Measurements from ENCODE around the gene SLC2A1.

Gene SLC2A1

GRCh38 chr1:42940851-42941639 lies 17.6 kb downstream of the SLC2A1 start:
- DNase-seq = no peak

GRCh38 chr1:42938645-42939615 lies 19.7 kb downstream of the SLC2A1 start:
- no peak for DNase-seq

GRCh38 chr1:42937836-42938644 lies 20.6 kb downstream of the SLC2A1 start:
- no peak for DNase-seq

GRCh38 chr1:42937141-42937696 lies 21.4 kb downstream of the SLC2A1 start:
- DNase-seq = no peak

GRCh38 chr1:42936309-42937078 lies 22.2 kb downstream of the SLC2A1 start:
- no peak for DNase-seq

- no peak for DNase-seq
Measured at GRCh38 chr1:42935971-42936308, 22.7 kb downstream of the SLC2A1 start.

GRCh38 chr1:42935313-42935895 lies 23.3 kb downstream of the SLC2A1 start:
- no peak for DNase-seq

- DNase-seq = no peak
Measured at GRCh38 chr1:42934541-42935312, 23.9 kb downstream of the SLC2A1 start.

GRCh38 chr1:42933610-42934491 lies 24.8 kb downstream of the SLC2A1 start:
- no peak for DNase-seq

GRCh38 chr1:42933060-42933586 lies 25.5 kb downstream of the SLC2A1 start:
- no peak for DNase-seq

GRCh38 chr1:42932442-42932941 lies 26.2 kb downstream of the SLC2A1 start:
- DNase-seq = no peak

GRCh38 chr1:42931911-42932422 lies 26.7 kb downstream of the SLC2A1 start:
- no peak for DNase-seq

GRCh38 chr1:42931108-42931539 lies 27.5 kb downstream of the SLC2A1 start:
- peak; percentile 5 to 39 for DNase-seq

GRCh38 chr1:42930178-42931107 lies 28.2 kb downstream of the SLC2A1 start:
- no peak for DNase-seq

GRCh38 chr1:42929434-42930177 lies 29.1 kb downstream of the SLC2A1 start:
- DNase-seq = no peak

- no peak for DNase-seq
Measured at GRCh38 chr1:42928859-42929258, 29.8 kb downstream of the SLC2A1 start.
